Stimulated activated CD8-positive, alpha-beta memory T cell treated with anti-CD3 and anti-CD28 coated beads, Interleukin-7, amount 100 ng/mL, for 48 hours (primary cell): ENCODE results near the gene CARD11.

ENCODE experiments used
- DNase-seq, 2 donors: peaks; one replicate each; pipeline ENCODE4 v3.0.0-alpha.2; 2020; ENCODE audit warnings: low read depth in 1 of 2; ENCODE audit errors: extremely low read depth in 1 of 2

CARD11 gene

DNA sequence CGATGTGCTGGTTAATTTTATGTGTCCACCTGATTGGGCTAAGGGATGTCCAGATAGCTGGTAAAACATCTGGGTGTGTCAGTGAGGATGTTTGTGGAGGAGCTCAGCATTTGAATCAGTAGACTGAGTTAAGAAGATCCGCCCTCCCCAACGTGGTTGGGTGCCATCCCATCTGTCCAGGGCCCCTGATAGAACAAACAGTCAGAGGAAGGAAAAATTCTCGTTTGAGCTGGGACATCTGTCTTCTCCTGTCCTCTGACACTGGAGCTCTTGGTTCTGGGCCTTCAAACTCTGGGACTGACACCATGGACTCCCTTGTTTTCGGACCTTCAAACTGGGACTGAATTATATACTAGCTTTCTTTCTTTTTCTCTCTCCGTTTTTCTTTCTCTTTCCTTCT is 59.6 kb downstream of the CARD11 start:
- DNase-seq, result no peak

DNA sequence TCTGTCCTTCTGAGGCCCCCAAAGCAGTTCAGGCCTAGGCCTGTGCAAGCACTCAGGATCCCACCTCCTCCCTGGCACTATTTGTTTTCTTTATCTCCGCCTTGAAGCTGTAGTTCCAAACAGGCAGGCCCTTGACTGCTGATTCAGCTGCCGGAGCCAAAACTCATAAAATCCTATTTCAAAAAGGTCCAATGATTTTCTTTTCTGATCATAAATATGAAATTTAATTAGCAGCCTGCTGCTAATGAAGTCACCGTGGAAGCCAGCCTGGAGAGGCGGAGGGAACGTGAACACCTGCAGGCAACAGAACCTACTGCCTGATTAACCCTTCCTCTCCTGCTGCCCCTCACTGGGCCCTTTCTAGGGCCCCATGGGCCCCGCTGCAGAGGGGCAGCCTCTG is 60.1 kb downstream of the CARD11 start:
- DNase-seq, result no peak

DNA sequence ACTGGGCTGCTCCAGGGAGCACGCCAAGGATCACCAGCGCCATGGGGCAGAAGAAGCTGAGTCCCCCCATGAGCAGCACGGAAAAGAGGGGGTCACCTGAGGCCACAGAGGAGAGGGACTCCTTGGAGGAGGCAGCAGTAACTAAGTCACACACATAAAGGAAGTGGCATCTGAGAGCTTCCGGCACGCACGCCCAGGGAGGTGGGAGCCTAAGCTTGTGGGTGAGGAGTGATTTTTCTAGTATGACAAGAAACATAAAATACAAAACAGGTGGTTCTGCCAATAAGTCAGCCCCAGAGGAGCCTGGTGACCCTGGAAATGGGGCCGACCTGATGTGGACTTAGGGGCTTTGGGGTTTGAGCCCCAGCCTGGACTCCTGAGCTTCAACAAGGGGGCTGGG is 60.8 kb downstream of the CARD11 start:
- DNase-seq, result peak in 1 of 2 donors; percentile 53

DNA sequence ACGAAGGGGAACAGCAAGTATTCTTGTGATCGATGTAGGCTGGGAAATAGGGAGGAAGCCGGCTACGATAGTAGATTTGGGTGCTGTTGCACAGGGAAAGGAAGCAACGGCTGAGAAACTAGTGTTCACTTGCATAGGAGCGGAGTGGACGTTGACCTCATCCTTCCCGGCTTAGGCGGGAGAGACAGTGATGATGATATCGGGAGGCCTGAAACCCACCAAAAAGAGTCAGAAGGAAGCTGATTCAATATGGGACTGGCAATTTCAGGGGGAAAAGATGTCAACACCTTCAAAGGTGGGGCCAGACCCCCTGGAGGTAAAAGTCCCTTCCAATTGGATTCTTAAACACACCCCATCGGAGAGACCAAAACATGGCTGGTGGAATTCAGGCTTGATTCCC is 61.3 kb downstream of the CARD11 start:
- DNase-seq, result no peak

DNA sequence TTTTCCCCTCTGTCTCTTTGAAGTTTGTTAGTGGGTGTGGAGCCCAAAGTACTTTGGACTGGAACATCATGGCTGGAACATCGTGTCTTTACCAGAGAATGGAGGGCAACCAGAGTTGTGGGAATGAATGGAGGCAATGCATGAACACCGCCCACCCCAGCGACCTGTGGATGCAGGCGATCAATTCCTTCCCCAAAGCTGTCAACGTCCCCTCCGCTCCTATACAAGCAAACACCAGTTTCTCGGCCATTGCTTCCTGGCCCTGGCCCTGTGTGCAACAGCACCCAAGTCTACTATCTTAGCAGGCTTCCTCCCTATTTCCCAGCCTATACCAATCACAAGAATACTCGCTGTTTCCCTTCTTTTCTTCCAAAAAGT is 62.6 kb downstream of the CARD11 start:
- DNase-seq, result no peak

DNA sequence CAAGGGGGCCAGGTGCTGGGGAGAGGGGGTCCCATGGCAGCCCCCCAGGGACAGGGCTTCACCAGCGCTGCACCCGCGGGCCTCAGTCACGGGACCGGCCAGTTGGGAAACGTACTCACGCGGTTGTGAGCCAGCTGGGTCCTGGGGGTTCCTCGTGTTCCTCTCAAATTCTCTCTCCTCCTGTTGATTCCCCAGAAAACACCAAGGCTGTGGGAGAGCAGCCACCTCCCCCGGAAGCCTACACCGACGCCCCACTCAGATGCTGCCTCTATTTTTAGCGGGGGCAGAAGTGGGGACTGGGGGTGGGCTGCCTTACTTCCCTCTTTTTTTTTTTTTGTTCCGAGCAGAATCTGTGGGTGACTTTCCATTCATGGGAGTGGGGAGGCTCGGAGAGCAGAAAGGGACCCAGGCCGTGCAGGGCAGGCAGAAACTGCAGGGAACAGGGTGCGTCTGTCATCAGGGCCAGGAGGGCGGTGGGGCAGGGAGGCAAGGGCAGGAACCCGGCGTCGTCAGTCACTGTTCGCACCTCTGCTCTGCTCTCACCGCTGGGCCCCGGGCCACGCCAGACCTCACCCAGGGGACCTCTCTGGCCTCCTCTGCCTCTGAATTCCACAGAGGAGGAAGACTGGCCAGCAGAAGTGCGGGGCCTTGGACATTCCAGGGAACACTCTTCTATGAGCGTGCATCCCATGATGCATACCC is 63.1 kb downstream of the CARD11 start:
- no peak for DNase-seq

DNA sequence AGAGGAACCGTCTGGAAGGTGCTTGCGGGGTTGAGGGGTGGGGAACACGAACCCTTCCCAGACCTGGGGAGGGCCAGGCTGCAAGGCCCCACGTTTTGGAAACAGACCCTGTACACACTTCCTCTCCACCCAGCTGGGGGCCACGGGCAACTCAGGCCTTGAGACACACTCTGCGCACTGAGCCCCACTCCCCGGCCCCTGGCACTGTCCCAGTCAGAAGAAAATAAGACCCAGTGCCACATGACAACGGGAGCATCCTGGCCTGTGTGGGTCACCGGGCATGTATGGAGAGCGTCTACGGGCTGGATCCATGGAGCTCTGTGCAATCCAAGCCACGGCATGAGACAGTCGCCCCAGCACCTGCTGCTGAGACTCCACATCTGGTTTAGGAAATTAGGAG is 63.7 kb downstream of the CARD11 start:
- DNase-seq, result no peak

DNA sequence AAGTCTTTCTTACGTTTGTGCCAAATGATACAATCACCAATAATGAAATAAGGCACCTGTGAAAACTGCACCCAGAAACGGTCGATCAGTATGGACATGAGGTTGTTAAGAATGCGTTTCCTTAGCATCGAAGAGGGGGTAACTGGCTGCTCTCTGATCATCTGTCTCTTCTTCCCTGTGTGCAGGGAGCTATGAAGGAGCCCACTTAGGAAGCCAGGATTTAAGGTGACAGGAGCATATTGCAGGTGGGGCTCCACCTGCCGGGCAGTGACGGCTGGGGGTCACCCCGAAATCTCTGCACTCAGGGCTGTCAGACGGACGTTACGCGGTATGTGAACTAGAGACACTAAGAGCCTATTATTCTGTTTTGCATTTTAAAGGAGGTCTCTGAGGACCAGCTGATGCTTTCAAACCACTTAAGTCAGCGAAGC is 64.5 kb downstream of the CARD11 start:
- no peak for DNase-seq

DNA sequence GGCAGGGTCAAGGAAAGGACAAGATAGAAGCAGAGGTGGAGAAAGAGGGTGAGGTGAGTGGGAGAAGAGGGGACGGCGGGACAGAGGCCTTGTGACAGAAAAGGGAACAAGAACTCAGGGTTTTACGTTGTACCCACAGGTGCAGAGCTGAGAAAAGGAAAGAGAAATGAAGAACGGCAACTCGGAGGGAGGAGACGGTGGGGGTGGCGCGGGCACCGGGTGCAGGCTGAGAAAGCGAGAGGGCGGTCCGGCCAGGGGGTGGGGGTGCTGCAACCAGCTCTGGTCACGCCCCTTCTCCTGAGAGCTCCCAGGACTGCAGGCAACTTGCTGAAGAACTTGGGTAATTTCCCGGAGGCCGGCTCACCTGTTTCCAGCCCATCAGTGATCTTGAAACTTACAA is 65.3 kb downstream of the CARD11 start:
- DNase-seq, result peak; percentile 81 to 93

DNA sequence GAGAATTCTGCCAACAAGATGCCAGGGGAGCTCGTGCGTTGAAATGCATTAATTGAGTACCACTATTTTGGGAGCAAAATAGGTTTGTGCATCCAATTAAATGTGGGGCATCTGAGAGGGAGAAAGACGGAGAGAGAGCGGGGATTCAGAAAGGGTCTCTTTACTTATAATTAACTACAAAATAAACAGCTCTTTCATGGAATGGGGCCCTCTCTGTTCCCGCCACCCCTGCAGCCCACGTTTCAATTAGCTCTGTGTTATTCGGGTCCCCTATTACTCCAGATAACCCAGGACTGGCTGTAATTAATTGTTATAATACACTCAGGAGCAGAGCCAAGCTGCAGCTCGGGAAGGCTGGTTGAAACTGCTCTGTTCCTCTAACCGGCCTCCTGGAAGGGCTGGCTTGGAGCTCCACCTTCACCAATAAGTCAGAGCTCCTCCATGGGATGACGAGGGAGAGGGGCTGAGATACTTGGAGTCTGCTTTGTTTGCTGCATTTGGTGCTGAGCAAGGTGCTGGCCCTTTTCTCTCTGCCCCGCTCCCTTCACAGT is 67.8 kb downstream of the CARD11 start:
- no peak for DNase-seq

DNA sequence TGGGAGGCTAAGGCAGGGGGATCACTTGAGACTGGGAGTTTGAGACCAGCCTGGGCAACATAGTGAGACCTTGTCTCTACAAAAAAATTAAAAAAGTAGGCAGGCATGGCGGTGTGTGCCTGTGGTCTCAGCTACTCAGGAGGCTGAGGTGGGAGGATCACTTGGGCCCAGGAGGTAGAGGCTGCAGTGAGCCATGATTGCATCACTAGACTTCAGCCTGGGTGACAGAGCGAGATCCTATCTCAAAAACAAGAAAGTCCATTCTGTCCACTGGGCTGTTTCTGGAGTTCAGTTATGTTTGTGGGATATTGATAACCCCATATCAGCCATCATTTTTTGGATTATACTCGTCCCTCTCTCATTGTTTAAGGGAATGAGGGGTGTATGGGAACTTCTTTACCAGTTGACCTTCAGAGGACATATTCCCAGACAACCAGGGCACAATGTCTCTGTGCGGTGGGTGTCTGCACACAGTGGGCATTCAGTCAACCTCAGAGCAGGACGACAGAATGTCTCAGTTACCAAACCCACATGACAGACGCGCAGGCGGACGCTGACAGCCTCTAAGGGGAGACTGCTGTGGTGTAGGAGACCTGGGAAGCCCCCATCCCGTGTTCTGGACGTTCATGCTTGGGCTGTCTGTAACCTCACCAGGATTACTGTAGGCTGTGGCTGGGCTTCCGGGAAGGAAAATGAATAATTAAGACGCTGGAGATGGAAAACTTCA is 69.4 kb downstream of the CARD11 start:
- DNase-seq, result no peak

DNA sequence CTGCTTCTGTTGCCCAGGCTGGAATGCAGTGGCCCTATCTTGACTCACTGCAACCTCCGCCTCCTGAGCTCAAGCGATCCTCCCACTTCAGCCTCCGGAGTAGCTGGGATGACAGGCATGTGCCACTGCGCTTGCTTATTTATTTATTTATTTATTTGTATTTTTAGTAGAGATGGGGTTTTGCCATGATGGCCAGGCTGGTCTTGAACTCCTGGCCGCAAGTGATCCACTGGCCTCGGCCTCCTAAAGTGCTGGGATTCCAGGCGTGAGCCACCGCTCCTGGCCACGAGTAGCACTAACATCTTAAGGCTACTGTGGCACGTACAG is 70.9 kb downstream of the CARD11 start:
- DNase-seq, result no peak

DNA sequence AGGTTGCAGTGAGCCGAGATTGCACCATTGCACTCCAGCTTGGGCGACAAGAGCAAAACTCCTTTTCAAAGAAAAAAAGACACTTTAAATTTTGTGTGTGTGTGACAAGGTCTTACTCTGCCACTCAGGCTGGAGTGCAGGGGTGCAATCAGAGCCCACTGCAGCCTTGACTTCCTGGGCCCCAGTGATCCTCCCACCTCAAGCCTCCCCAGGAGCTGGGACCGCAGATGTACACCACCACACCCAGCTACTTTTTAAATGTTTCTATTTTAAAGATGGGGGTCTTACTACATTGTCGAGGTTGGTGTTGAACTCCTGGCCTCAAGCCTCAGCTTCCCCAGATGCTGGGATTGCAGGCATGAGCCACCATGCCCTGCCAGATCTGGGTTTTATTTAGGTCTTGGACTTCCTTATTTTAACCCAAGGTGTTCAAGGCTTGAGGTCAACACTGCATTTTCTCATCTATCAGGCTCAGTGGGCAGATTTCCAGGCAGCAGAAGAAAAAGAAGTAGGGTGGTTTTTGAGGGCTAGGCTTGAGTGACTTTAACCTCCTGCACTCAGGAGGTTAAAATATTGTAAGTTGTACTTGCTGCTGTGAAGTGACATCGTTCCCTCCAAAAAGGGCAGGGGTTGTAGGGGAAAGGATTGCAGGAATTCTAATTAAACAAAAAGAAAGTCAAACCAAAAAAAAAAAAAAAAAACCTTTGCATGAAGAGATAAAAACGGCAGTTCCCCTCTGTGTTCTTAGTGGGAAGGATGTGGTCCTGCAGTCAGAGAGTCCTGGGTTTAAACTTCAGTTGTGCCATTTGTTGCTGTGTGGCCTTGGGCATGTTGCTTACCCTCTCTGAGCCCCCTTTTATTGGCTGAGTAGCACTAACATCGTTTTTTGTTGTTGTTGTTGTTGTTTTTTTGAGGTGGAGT is 71.5 kb downstream of the CARD11 start:
- DNase-seq, result no peak

DNA sequence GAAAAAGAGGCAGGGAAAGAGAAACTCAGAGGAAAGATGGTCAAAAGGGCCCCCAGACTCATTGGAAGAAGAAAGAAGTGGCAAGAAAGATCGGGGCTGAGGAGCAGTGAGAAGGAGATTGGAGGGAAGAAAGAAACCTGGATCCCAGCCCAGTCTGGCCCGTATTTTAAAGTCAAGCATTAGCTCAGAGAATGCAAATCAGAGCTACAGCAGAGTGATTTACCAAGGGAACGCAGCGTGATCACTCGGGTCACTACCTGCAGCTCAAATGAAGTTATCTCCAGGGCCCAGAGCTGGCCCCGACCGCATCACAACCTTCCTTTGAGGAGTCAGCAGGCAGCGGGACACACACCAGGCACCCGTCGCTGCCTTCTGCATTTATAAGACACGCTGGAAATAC is 72.8 kb downstream of the CARD11 start:
- no peak for DNase-seq

DNA sequence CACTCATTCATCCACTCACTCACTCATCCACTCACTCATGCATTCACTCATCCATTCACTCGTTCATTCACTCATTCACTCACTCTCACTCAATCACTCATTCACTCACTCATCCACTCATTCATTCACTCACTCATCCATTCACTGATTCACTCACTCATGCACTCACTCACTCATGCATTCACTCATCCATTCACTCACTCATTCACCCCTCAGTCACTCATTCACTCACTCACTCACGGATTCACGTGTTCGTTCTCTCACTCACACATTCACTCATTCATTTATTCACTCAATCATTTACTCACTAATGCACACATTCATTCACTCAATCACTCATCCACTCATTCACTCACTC is 73.4 kb downstream of the CARD11 start:
- no peak for DNase-seq

DNA sequence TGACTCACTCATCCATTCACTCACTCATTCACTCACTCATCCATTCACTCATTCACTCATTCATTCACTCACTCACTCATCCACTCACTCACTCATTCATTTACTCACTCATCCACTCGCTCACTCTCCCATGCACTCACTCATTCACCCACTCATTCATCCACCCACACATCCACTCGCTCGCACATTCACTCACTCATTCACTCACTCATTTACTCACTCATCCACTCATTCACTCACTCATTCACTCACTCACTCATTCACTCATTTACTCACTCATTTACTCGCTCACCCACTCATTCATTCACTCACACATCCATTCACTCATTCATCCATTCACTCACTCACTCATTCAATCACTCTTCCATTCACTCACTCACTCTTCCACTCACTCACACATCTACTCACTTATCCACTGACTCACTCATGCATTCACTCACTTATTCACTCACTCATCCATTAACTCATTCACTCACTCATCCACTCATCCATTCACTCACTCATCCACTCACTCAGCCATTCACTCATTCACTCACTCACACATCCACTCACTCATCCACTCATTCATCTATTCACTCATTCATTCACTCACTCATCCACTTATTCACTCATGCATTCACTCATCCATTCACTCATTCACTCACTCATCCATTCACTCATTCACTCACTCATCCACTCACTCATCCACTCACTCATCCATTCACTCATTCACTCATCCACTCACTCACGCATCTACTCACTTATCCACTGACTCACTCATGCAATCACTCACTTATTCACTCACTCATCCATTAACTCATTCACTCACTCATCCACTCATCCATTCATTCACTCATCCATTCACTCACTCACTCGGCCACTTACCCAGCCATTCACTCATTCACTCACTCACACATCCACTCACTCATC is 74.0 kb downstream of the CARD11 start:
- no peak for DNase-seq

DNA sequence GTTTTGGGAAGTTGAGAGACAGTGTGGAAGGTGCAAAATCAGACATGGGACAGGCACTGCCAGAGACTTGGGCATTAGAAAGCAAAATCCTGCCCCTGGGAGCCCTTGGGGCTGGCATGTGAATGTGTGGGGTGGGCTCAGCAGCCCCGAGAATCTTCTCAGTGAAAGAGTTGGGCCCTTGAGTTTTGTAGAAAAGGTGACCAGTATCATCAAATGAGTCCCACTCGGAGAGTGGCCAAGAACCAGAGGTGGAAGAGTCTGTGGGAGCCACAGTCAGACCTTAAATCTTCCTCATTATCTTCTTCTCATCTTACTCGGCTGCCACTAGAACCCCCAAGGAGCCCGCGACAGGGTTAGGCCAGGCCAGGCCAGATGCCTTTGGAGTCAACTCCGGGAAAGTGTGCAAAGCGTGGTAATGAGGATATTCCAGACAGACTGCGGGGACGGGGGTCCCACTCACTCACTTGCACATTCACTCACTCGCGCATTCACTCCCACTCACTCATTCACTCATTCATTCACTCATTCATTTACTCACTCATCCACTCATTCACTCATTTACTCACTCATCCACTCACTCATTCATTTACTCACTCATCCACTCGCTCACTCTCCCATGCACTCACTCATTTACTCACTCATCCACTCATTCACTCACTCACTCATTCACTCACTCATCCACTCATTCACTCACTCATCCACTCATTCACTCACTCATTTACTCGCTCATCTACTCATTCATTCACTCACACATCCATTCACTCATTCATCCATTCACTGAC is 74.9 kb downstream of the CARD11 start:
- no peak for DNase-seq

DNA sequence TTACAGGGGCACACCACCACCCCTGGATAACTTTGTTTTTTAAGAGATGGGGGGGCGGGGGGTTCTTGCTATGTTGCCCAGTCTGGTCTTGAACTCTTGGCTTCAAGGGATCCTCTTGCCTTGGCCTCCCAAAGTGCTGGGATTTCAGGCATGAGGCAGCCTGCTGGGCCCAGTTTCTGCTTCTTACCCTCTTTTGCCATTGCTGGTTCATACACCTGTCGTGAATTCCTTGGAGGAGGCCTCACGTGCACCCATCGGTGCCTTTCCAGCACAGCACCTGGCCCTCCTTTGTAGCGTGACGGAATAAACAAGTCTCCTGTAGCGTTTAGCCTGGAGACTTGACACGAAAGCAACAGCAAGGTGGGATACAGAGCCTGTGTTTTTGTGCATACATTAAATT is 75.5 kb downstream of the CARD11 start:
- DNase-seq, result no peak

DNA sequence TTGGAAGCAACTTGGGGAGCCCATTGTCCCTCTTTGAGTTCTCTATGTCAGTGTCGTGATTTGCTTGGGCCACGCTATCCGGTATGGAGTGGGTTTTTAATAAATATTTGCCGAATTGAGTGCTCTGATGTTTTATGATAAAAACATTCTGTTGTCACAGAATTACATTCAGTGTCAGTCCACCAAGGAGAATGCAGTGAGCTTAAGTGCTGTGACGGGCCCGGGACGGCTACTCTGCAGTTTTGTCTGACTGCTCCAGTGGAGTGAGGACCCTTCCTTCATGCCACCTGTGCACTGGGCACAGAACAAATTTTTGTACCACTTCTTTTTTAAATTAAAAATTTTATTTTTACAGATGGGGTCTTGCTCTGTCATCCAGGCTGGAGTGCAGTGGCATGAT is 76.0 kb downstream of the CARD11 start:
- no peak for DNase-seq

DNA sequence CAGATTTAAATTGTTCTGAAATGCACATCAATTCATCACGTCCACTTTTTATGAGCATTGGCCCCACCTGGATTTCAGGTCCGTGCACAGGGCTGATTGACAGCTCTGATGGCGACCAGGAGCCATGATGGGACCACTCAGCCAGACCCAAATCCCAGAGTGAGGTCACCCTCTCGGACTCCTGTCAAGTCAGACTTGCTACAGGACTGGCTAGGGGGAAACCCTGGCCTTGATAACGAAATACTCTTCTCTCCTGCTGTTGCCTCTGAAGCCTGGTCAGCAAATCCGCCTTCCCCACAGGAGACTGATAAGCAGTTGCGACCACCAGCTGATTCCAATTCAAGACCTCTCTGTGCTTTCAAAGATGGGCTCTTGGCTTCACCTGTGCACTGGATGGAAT is 76.4 kb downstream of the CARD11 start:
- no peak for DNase-seq
